Kasumi-1 (cell line): ENCODE results near the gene MATCAP1.

ENCODE experiments used
- DNase-seq, 2 experiments: peaks; one replicate each; lab custom pipeline; 2025; lab: John Stamatoyannopoulos, UW

MATCAP1 gene

GRCh38 chr16:67190448-67191399 is 7.0 kb upstream of the MATCAP1 start:
- DNase-seq, result no peak

- DNase-seq, result no peak
Measured at GRCh38 chr16:67190041-67190440, 6.3 kb upstream of the MATCAP1 start, which contains the start of gene EXOC3L1. EXOC3L1 (minus strand) TSS chr16:67190136; CDS start chr16:67189676, 460 bp downstream.

- no peak for DNase-seq
Measured at GRCh38 chr16:67188798-67189197, 5.0 kb upstream of the MATCAP1 start.

GRCh38 chr16:67188323-67188722 is 4.6 kb upstream of the MATCAP1 start:
- no peak for DNase-seq

GRCh38 chr16:67187175-67187890 is 3.6 kb upstream of the MATCAP1 start:
- no peak for DNase-seq

GRCh38 chr16:67186550-67186950 is 2.8 kb upstream of the MATCAP1 start:
- DNase-seq, result no peak

- DNase-seq, result no peak
Measured at GRCh38 chr16:67185651-67186134, 1.9 kb upstream of the MATCAP1 start.

- DNase-seq, result peak; percentile 75 to 77
Measured at GRCh38 chr16:67184995-67185650, 1.4 kb upstream of the MATCAP1 start.

GRCh38 chr16:67184453-67184994 is 761 bp upstream of the MATCAP1 start:
- DNase-seq, result no peak

GRCh38 chr16:67183284-67183626 is 508 bp downstream of the MATCAP1 start:
- no peak for DNase-seq

- no peak for DNase-seq
Measured at GRCh38 chr16:67182288-67182687, 1.5 kb downstream of the MATCAP1 start.

- no peak for DNase-seq
Measured at GRCh38 chr16:67181346-67181745, 2.4 kb downstream of the MATCAP1 start.

GRCh38 chr16:67180166-67180565 is 3.6 kb downstream of the MATCAP1 start:
- no peak for DNase-seq

GRCh38 chr16:67179421-67180080 is 4.2 kb downstream of the MATCAP1 start:
- DNase-seq, result peak; percentile 44 to 48

- DNase-seq, result peak; percentile 37 to 55
Measured at GRCh38 chr16:67177743-67178699, 5.7 kb downstream of the MATCAP1 start.

GRCh38 chr16:67176662-67177061 is 7.1 kb downstream of the MATCAP1 start:
- DNase-seq, result no peak

GRCh38 chr16:67174706-67175231 is 9.0 kb downstream of the MATCAP1 start:
- DNase-seq, result no peak

GRCh38 chr16:67173808-67174705 is 9.7 kb downstream of the MATCAP1 start:
- DNase-seq, result peak; percentile 54 to 71

- DNase-seq, result no peak
Measured at GRCh38 chr16:67173323-67173722, 10.4 kb downstream of the MATCAP1 start.
